ENCODE results near the gene RHOH. TPM values are rescaled to one million over a fixed set of nuclear protein-coding genes. Genes with fewer than 3 reads are reported as not detected.
"Not testable (repeated sequence)": the region's sequence is repeated elsewhere in the genome, so short reads cannot be mapped to it uniquely, and the experiment has no call there.

RHOH gene
- polyA plus RNA-seq, 2 of the 4 experiments (the other 2 are of a cell fraction) = 0.08 to 0.26 TPM

DNA sequence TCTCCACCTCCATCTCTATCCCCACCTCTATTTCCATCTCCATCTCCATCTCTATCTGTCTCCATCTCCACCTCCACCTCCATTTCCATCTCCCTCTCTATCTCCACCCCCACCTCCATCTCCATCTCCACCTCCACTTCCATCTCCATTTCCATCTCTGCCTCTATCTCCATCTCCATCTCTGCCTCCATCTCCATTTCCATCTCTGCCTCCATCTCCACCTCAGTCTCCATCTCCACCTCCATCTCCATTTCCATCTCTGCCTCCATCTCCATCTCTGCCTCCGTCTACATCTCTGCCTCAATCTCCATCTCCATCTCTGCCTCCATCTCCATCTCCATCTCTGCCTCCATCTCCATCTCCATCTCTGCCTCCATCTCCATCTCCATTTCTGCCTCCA, 97.5 kb downstream of the RHOH start:
- CTCF ChIA-PET = interaction anchor here (1.3 kb wide), 1 partner anchor 23 kb away, joined by 4 read pairs; no protein-coding TSS in a partner anchor
- Histone ChIP-seq H3K4me2 (no peak overlapping the region), H3K9me3 (peaks cover 6% of the 10 kb centered on the region; the same call in 1 of the 3 replicates), H3K27ac (no peak overlapping the region), H3K4me3 (no peak overlapping the region), H3K4me1 (0 out of 3 replicates have a peak, but pooled peaks cover 7% of the 10 kb centered on the region)
- no peak for DNase-seq (ENCODE audit: low read depth in 1 of 2, low spot score in 1 of 2)
- FAIRE-seq = no peak
- POLR2A ChIA-PET = no interaction called here
- ATAC-seq = no peak
- TF ChIP-seq CBX8 (IDR thresholded peaks at IDR 0.05) (no peak), ESRRA (IDR thresholded peaks at IDR 0.05; ENCODE audit: borderline replicate concordance, low read length) (no peak), PHF8 (IDR thresholded peaks at IDR 0.05; ENCODE audit: borderline replicate concordance, low read depth) (no peak), SMC3 (IDR thresholded peaks at IDR 0.05) (no peak), HDAC2 (IDR thresholded peaks at IDR 0.05) (no peak), KDM5A (IDR thresholded peaks at IDR 0.05) (no peak), RCOR1 (IDR thresholded peaks at IDR 0.05; ENCODE audit: low read depth, low read length) (no peak), ZNF302 (CRISPR knock-in tag; IDR thresholded peaks at IDR 0.05) (no peak), TP53 (CRISPR knock-in tag; IDR thresholded peaks at IDR 0.05) (no peak), ZSCAN20 (CRISPR knock-in tag; IDR thresholded peaks at IDR 0.05) (no peak)
- TF ChIP-seq, protein P1, sequence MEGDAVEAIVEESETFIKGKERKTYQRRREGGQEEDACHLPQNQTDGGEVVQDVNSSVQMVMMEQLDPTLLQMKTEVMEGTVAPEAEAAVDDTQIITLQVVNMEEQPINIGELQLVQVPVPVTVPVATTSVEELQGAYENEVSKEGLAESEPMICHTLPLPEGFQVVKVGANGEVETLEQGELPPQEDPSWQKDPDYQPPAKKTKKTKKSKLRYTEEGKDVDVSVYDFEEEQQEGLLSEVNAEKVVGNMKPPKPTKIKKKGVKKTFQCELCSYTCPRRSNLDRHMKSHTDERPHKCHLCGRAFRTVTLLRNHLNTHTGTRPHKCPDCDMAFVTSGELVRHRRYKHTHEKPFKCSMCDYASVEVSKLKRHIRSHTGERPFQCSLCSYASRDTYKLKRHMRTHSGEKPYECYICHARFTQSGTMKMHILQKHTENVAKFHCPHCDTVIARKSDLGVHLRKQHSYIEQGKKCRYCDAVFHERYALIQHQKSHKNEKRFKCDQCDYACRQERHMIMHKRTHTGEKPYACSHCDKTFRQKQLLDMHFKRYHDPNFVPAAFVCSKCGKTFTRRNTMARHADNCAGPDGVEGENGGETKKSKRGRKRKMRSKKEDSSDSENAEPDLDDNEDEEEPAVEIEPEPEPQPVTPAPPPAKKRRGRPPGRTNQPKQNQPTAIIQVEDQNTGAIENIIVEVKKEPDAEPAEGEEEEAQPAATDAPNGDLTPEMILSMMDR (IDR thresholded peaks at IDR 0.05) = no peak
- TF ChIP-seq, protein P2, sequence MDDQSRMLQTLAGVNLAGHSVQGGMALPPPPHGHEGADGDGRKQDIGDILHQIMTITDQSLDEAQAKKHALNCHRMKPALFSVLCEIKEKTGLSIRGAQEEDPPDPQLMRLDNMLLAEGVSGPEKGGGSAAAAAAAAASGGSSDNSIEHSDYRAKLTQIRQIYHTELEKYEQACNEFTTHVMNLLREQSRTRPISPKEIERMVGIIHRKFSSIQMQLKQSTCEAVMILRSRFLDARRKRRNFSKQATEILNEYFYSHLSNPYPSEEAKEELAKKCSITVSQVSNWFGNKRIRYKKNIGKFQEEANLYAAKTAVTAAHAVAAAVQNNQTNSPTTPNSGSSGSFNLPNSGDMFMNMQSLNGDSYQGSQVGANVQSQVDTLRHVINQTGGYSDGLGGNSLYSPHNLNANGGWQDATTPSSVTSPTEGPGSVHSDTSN (IDR thresholded peaks at IDR 0.05) = no peak
- 50% methylated on average over 1 of the region's 1 CpG for whole genome bisulfite sequencing (ENCODE audit: missing lambda C conversion rate)

DNA sequence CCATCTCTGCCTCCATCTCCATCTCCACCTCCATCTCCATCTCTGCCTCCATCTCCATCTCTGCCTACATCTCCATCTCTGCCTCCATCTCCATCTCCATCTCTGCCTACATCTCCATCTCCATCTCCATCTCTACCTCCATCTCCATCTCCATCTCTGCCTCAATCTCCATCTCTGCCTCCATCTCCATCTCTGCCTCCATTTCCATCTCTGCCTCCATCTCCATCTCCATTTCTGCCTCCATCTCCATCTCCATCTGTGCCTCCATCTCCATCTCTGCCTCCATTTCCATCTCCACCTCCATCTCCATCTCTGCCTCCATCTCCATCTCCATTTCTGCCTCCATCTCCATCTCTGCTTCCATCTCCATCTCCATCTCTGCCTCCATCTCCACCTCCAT, 98.2 kb downstream of the RHOH start:
- H3K4me2 ChIP-seq; ATAC-seq; FAIRE-seq; POLR2A ChIA-PET; H3K27ac ChIP-seq; DNase-seq (ENCODE audit: low read depth in 1 of 2, low spot score in 1 of 2); H3K4me3 ChIP-seq; H3K9me3 ChIP-seq: not testable (repeated sequence)
- CTCF ChIA-PET = interaction anchor here (1.0 kb wide), 1 partner anchor 13 kb away, joined by 4 read pairs; no protein-coding TSS in a partner anchor
- H3K4me1 ChIP-seq = peaks cover 13% of the 10 kb centered on the region; the same call in 1 of the 3 replicates

DNA sequence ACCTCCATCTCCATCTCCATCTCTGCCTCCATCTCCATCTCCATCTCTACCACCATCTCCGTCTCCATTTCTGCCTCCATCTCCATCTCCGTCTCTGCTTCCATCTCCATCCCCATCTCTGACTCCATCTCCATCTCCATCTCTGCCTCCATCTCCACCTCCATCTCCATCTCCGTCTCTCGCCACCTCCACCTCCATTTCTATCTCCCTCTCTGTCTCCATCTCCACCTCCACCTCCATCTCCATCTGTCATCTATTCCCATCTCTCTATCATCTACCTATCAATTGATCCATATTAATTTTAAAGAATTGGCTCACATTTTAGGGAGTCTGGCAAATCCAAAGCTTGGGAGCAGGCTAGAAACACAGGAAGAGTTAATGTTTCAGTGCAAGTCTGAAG, 98.7 kb downstream of the RHOH start:
- ChIA-PET POLR2A (no interaction called here), CTCF (interaction anchor here (1.0 kb wide), 1 partner anchor 13 kb away, joined by 4 read pairs; no protein-coding TSS in a partner anchor)
- H3K9me3 ChIP-seq = peaks cover 6% of the 10 kb centered on the region; the same call in 1 of the 3 replicates
- DNase-seq (ENCODE audit: low read depth in 1 of 2, low spot score in 1 of 2) = no peak
- no peak for FAIRE-seq
- H3K4me1 ChIP-seq = peaks cover 14% of the 10 kb centered on the region; the same call in 1 of the 3 replicates
- no peak for TF ChIP-seq CBX8 (IDR thresholded peaks at IDR 0.05)
- TF ChIP-seq POLR2AphosphoS2 (conservative IDR thresholded peaks at IDR 0.05; ENCODE audit: low read length) = no peak
- TF ChIP-seq, protein P1 (IDR thresholded peaks at IDR 0.05) = no peak
- TF ChIP-seq POLR2A (IDR thresholded peaks at IDR 0.05; ENCODE audit: low read length) = no peak
- TF ChIP-seq JUN (IDR thresholded peaks at IDR 0.05) = no peak
- TF ChIP-seq KDM1A (IDR thresholded peaks at IDR 0.05; ENCODE audit: low read depth) = no peak
- no peak for TF ChIP-seq HOXA7 (CRISPR knock-in tag; IDR thresholded peaks at IDR 0.05)
- TF ChIP-seq, protein P3, sequence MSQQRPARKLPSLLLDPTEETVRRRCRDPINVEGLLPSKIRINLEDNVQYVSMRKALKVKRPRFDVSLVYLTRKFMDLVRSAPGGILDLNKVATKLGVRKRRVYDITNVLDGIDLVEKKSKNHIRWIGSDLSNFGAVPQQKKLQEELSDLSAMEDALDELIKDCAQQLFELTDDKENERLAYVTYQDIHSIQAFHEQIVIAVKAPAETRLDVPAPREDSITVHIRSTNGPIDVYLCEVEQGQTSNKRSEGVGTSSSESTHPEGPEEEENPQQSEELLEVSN (IDR thresholded peaks at IDR 0.05; ENCODE audit: borderline replicate concordance, low read depth) = no peak
- TF ChIP-seq PHF8 (IDR thresholded peaks at IDR 0.05; ENCODE audit: borderline replicate concordance, low read depth) = no peak
- TF ChIP-seq, protein P2 (IDR thresholded peaks at IDR 0.05) = no peak
- TF ChIP-seq NR3C1 (IDR thresholded peaks at IDR 0.05) = no peak
- no peak for TF ChIP-seq TP53 (CRISPR knock-in tag; IDR thresholded peaks at IDR 0.05)
- TF ChIP-seq RCOR1 (IDR thresholded peaks at IDR 0.05; ENCODE audit: low read depth, low read length) = no peak
- TF ChIP-seq, protein P4, sequence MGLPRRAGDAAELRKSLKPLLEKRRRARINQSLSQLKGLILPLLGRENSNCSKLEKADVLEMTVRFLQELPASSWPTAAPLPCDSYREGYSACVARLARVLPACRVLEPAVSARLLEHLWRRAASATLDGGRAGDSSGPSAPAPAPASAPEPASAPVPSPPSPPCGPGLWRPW (IDR thresholded peaks at IDR 0.05) = no peak
- TF ChIP-seq, protein P5, sequence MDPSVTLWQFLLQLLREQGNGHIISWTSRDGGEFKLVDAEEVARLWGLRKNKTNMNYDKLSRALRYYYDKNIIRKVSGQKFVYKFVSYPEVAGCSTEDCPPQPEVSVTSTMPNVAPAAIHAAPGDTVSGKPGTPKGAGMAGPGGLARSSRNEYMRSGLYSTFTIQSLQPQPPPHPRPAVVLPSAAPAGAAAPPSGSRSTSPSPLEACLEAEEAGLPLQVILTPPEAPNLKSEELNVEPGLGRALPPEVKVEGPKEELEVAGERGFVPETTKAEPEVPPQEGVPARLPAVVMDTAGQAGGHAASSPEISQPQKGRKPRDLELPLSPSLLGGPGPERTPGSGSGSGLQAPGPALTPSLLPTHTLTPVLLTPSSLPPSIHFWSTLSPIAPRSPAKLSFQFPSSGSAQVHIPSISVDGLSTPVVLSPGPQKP (IDR thresholded peaks at IDR 0.05; ENCODE audit: low read depth, low read length) = no peak
- no peak overlapping the region for H3K27ac ChIP-seq
- no peak overlapping the region for H3K4me2 ChIP-seq
- ATAC-seq = no peak
- WGBS (ENCODE audit: missing lambda C conversion rate) = 92% methylated on average over 4 of the region's 4 CpGs
- H3K4me3 ChIP-seq = no peak overlapping the region

All from A549 (cell line).